ENCODE data around the gene SMARCC2. TPM values are rescaled to one million over a fixed set of nuclear protein-coding genes. Genes with fewer than 3 reads are reported as not detected.
A peak's percentile ranks its signal among the peaks of the same experiment; 100 is the strongest.

SMARCC2 gene
- total RNA-seq, 2 experiments from 2014 or later = 79.3 to 87.9 TPM

DNA sequence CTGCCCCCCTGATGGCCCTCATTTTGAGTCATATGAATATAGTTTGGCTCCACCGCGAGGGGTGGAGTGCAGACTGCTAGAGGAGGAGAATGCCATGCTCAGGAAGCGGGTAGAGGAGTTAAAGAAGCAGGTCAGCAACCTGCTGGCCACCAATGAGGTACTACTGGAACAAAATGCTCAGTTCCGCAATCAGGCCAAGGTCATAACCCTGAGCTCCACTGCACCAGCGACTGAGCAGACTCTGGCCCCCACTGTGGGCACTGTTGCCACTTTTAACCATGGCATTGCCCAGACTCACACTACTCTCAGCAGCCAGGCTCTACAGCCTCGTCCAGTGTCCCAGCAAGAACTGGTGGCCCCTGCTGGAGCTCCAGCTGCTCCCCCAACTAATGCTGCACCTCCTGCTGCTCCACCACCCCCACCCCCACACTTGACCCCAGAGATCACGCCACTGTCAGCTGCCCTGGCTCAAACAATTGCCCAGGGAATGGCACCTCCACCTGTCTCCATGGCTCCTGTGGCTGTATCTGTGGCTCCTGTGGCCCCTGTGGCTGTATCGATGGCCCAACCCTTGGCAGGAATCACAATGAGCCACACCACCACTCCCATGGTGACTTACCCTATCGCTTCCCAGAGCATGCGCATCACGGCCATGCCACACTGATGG is 67.9 kb downstream of the SMARCC2 start:
- H3K9me3 Mint-ChIP-seq = no peaks in the 10 kb centered on the region
- H3K27me3 Mint-ChIP-seq = no peaks in the 10 kb centered on the region
- CTCF ChIA-PET = interaction anchor here (2.1 to 9.5 kb wide), 3 partner anchors 29 to 342 kb away, joined by 5 to 110 read pairs (median 36); partner anchors contain the start of genes MYL6B and SMARCC2
- DNase-seq (no peak), ATAC-seq (no peak)
- no peak overlapping the region for H3K4me3 Mint-ChIP-seq
- TF ChIP-seq, protein P1, sequence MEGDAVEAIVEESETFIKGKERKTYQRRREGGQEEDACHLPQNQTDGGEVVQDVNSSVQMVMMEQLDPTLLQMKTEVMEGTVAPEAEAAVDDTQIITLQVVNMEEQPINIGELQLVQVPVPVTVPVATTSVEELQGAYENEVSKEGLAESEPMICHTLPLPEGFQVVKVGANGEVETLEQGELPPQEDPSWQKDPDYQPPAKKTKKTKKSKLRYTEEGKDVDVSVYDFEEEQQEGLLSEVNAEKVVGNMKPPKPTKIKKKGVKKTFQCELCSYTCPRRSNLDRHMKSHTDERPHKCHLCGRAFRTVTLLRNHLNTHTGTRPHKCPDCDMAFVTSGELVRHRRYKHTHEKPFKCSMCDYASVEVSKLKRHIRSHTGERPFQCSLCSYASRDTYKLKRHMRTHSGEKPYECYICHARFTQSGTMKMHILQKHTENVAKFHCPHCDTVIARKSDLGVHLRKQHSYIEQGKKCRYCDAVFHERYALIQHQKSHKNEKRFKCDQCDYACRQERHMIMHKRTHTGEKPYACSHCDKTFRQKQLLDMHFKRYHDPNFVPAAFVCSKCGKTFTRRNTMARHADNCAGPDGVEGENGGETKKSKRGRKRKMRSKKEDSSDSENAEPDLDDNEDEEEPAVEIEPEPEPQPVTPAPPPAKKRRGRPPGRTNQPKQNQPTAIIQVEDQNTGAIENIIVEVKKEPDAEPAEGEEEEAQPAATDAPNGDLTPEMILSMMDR (IDR thresholded peaks at IDR 0.05) = no peak
- no peak overlapping the region for H3K27ac Mint-ChIP-seq
- POLR2A ChIA-PET = interaction anchor here (0.6 kb wide), 1 partner anchor 81 kb away, joined by 3 read pairs; no protein-coding TSS in a partner anchor
- peaks cover 25% of the 10 kb centered on the region for H3K4me1 Mint-ChIP-seq (ENCODE audit: low read depth)
- intact Hi-C loops (cut with micrococcal nuclease) = loop anchor here (10.0 kb wide), 1 partner anchor 133 kb away; the partner anchor contains the start of gene ANKRD52
- H3K36me3 Mint-ChIP-seq (ENCODE audit: low read depth) = peaks cover 27% of the 10 kb centered on the region

DNA sequence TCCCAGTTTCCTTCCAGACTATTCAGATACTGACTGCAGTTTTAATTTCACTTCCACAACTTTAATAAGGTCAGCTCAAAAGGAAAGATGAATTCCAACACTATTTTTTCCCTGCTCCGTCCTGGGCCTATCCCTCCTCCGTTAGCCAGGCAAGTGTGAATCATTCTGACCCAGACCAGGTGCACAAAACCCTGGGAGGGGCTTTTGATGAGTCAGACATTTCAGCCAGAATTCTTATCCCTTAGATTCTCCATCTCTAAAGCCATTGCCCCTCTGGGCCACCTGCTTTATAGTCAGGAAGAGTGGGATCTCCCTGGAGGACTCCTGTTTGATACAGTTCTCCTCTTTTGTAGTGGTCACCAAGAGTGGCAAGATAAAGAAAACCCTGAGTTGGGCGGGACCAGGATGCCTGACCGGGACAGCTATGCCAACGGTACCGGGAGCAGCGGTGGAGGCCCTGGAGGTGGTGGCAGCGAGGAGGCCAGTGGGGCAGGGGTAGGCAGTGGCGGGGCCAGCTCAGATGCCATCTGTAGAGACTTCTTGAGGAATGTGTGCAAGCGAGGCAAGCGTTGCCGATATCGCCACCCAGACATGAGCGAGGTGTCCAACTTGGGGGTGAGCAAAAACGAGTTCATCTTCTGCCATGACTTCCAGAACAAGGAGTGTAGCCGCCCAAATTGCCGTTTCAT is 69.0 kb downstream of the SMARCC2 start:
- H3K36me3 Mint-ChIP-seq (ENCODE audit: low read depth) = peaks cover 31% of the 10 kb centered on the region
- intact Hi-C loops (cut with micrococcal nuclease) = loop anchor here (10.0 kb wide), 1 partner anchor 134 kb away; the partner anchor contains the start of gene ANKRD52
- TF ChIP-seq, protein P1 (IDR thresholded peaks at IDR 0.05) = no peak
- H3K27ac Mint-ChIP-seq = peak overlapping the region; percentile 100
- H3K4me3 Mint-ChIP-seq = no peak overlapping the region
- no peak for ATAC-seq
- no peak for DNase-seq
- H3K27me3 Mint-ChIP-seq = no peaks in the 10 kb centered on the region
- H3K4me1 Mint-ChIP-seq (ENCODE audit: low read depth) = peaks cover 22% of the 10 kb centered on the region
- ChIA-PET CTCF (interaction anchor here (0.5 to 5.3 kb wide), 23 partner anchors 9 to 396 kb away, joined by 3 to 91 read pairs (median 4); partner anchors contain the start of genes ANKRD52, ESYT1, MYL6 and MYL6B), POLR2A (interaction anchor here (1.1 to 5.9 kb wide), 8 partner anchors 8 to 368 kb away, joined by 4 to 162 read pairs (median 16); partner anchors contain the start of genes ESYT1, GLS2, MYL6 and MYL6B)
- H3K9me3 Mint-ChIP-seq = no peaks in the 10 kb centered on the region

DNA sequence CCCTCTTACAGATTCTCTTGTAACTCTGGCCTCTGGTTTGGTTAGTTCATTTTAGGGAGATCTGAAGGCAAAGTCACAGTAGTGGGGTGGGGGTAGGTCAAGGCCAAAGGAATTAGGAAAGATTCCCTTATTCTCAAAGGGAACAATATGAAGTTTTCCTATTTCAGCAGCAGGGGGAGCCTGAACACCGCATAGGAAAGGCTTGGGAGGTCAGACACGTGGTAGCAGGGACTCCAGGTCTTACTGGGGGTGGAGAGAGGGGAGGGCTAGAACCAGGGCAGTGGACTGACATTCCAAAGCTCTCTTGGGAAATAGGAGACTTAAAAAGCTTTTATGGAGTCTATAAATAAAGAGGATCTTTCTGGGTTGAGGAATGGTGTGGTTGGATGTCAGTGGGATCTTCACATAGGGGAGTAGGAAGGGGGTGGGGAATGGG is 69.9 kb downstream of the SMARCC2 start:
- Mint-ChIP-seq H3K9me3 (no peaks in the 10 kb centered on the region), H3K27ac (peak overlapping the region; percentile 100), H3K4me1 (ENCODE audit: low read depth) (peaks cover 23% of the 10 kb centered on the region), H3K27me3 (no peaks in the 10 kb centered on the region), H3K36me3 (ENCODE audit: low read depth) (peaks cover 34% of the 10 kb centered on the region), H3K4me3 (peak overlapping the region; percentile 89)
- POLR2A ChIA-PET = interaction anchor here (0.5 to 5.9 kb wide), 15 partner anchors 9 to 369 kb away, joined by 3 to 162 read pairs (median 7); partner anchors contain the start of genes ANKRD52, ESYT1, GLS2 and MYL6
- ATAC-seq (no peak), DNase-seq (peak; percentile 64)
- CTCF ChIA-PET = interaction anchor here (0.5 to 5.3 kb wide), 28 partner anchors 9 to 395 kb away, joined by 3 to 91 read pairs (median 5); partner anchors contain the start of genes ANKRD52, COQ10A, ESYT1 and MYL6
- TF ChIP-seq, protein P1 (IDR thresholded peaks at IDR 0.05) = peak; percentile 81
- intact Hi-C loops (cut with micrococcal nuclease) = loop anchor here (2.0 to 5.0 kb wide), 4 partner anchors 33 to 103 kb away; partner anchors contain the start of genes MYL6B, RPS26 and SMARCC2

DNA sequence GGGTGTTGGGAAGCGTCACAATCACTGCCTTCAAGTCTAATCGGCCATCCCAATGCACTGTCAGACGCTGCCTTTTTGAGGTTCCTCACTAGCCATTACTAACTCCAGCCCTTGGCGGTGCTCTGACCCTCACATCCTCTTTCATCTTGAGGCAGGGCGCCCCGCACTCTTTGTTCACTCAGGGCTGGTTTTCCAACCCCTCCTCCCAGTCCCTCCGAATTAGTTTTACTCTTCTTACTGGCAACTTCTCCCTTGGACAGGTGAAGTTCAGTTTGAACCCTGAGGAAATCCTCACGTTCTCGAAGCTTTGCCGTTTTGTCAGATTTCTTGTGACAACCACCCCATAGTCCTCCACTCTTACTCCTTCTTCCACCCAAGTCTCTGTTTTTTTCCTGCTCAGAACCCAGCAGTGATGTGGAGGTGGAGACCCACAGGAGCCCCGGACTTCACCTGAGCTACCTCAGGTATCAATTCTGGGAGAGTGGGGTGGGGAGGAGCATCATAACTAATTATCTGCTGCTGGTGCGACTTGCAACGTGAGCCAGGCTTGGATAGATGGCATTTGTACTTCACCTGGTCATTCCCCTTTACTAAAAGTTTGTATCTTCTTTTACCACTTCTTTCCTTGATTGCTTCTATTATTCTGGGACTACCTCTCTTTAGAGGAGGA is 70.5 kb downstream of the SMARCC2 start:
- TF ChIP-seq, protein P1 (IDR thresholded peaks at IDR 0.05) = no peak
- peak overlapping the region; percentile 89 for H3K4me3 Mint-ChIP-seq
- ChIA-PET POLR2A (interaction anchor here (0.5 to 5.9 kb wide), 22 partner anchors 9 to 369 kb away, joined by 3 to 162 read pairs (median 8); partner anchors contain the start of genes ANKRD52, ERBB3, ESYT1 and GLS2), CTCF (interaction anchor here (0.7 to 5.3 kb wide), 32 partner anchors 10 to 473 kb away, joined by 3 to 91 read pairs (median 5); partner anchors contain the start of genes ANKRD52, COQ10A, ESYT1 and MYL6)
- no peak for DNase-seq
- H3K36me3 Mint-ChIP-seq (ENCODE audit: low read depth) = peaks cover 39% of the 10 kb centered on the region
- H3K9me3 Mint-ChIP-seq = no peaks in the 10 kb centered on the region
- no peaks in the 10 kb centered on the region for H3K27me3 Mint-ChIP-seq
- peak overlapping the region; percentile 100 for H3K27ac Mint-ChIP-seq
- peaks cover 23% of the 10 kb centered on the region for H3K4me1 Mint-ChIP-seq (ENCODE audit: low read depth)
- intact Hi-C loops (cut with micrococcal nuclease) = loop anchor here (2.0 to 5.0 kb wide), 4 partner anchors 33 to 104 kb away; partner anchors contain the start of genes MYL6B, RPS26 and SMARCC2
- peak; percentile 0 for ATAC-seq

Data from activated CD8-positive, alpha-beta T cell treated with anti-CD3 and anti-CD28 coated beads for 36 hours (primary cell).